Smooth muscle cell (in vitro differentiated cells): Measurements from ENCODE around the gene DDX55. TPM values are rescaled to one million over a fixed set of nuclear protein-coding genes. Genes with fewer than 3 reads are reported as not detected.

Source experiments
- DNase-seq: peaks from one replicate; lab custom pipeline; 2025; ENCODE audit not compliant: unreplicated experiment; lab: John Stamatoyannopoulos, UW
- H2AFZ ChIP-seq: fragments of 200-600 bp; sonication (generic); 2 replicates; pipeline ENCODE4 v1.6.0; 2016; ENCODE audit warnings: antibody characterized with exemption, low read depth, mild to moderate bottlenecking
- H3F3A ChIP-seq: fragments of 200-600 bp; sonication (generic); 2 replicates; pipeline ENCODE4 v1.6.0; 2017; ENCODE audit warnings: antibody characterized with exemption, low read depth
- H3K27ac ChIP-seq: fragments of 200-600 bp; sonication (generic); 2 replicates; pipeline ENCODE4 v1.5.1; 2016; ENCODE audit warnings: low read depth, mild to moderate bottlenecking
- H3K27me3 ChIP-seq: fragments of 200-600 bp; sonication (generic); 2 replicates; pipeline ENCODE4 v1.6.1; 2016; ENCODE audit warnings: low read depth, mild to moderate bottlenecking
- H3K36me3 ChIP-seq: fragments of 200-600 bp; sonication (generic); 2 replicates; pipeline ENCODE4 v1.5.1; 2016; ENCODE audit warnings: low read depth
- H3K4me1 ChIP-seq: fragments of 200-600 bp; sonication (generic); 2 replicates; pipeline ENCODE4 v1.5.1; 2016; ENCODE audit warnings: low read depth
- H3K4me2 ChIP-seq: fragments of 200-600 bp; sonication (generic); 2 replicates; pipeline ENCODE4 v1.6.0; 2016; ENCODE audit warnings: mild to moderate bottlenecking
- H3K4me3 ChIP-seq: fragments of 200-600 bp; sonication (generic); 2 replicates; pipeline ENCODE4 v1.5.1; 2016; ENCODE audit warnings: mild to moderate bottlenecking
- H3K79me2 ChIP-seq: fragments of 200-600 bp; sonication (generic); 2 replicates; pipeline ENCODE4 v1.6.0; 2016; ENCODE audit warnings: low read depth, mild to moderate bottlenecking
- H3K9ac ChIP-seq: fragments of 200-600 bp; sonication (generic); 2 replicates; pipeline ENCODE4 v1.6.0; 2016; ENCODE audit warnings: low read depth
- H3K9me3 ChIP-seq: fragments of 200-600 bp; sonication (generic); replicated peaks from 2 replicates; pipeline ENCODE4 v1.5.1; 2016; ENCODE audit warnings: low read depth
- H4K20me1 ChIP-seq: fragments of 200-600 bp; sonication (generic); 2 replicates; pipeline ENCODE4 v1.6.0; 2016; ENCODE audit warnings: low read depth
- WGBS: methylation state at CpG from one replicate; pipeline ENCODE4 v1.1.7; 2016; ENCODE audit warnings: low lambda C conversion rate; 5-methylcytosine and 5-hydroxymethylcytosine counted together
- polyA plus RNA-seq: library from polyadenylated mRNA; unstranded; fragments of >200 nt; fragmentation: Nextera tagmentation; extraction: Ambion mirVana; gene quantifications from 2 replicates; pipeline ENCODE4 v1.2.1, GENCODE V29; 2016
- total RNA-seq: library from RNA; depleted of rRNA; stranded (reverse); fragments of >200 nt; gene quantifications from 2 replicates; pipeline ENCODE4 v1.2.3, GENCODE V29; 2014
- TF ChIP-seq, protein P1 (sequence below): fragments of 200-600 bp; sonication (generic); IDR thresholded peaks from 2 replicates; pipeline ENCODE4 v1.5.1; 2017; ENCODE audit warnings: borderline replicate concordance, mild to moderate bottlenecking, antibody characterized with exemption; ENCODE audit not compliant: insufficient read depth, poor library complexity, severe bottlenecking

DDX55 gene
- total and polyA plus RNA-seq, 2 experiments from 2014 or later = 14.5 to 14.7 TPM

DNA sequence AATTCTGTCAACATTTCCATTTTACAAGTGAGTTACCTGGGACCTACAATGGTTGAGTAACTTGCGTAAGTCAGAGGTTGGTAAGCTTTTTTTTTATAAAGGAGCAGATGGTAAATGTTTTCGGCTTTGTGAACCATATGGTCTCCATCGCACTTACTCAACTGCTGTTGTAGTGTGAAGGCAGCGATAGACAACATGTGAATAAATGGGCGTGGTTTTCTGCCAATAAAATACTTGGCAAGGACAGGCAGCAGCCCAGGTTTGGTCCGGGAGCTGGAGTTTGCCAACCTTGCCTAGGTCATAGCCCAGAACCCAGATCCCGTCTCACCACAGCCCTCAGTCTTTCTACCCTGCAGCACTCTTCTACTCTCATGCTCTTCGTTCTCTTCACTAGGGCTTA lies 6.3 kb downstream of the DDX55 start:
- Histone ChIP-seq H4K20me1 (no peaks in the 10 kb centered on the region), H3K9ac (no peak overlapping the region), H2AFZ (no peak overlapping the region), H3K4me2 (no peak overlapping the region), H3K27ac (no peak overlapping the region), H3K27me3 (no peaks in the 10 kb centered on the region), H3K79me2 (peaks cover 42% of the 10 kb centered on the region), H3F3A (no peaks in the 10 kb centered on the region), H3K4me3 (no peak overlapping the region), H3K9me3 (no peaks in the 10 kb centered on the region), H3K4me1 (no peaks in the 10 kb centered on the region), H3K36me3 (peaks cover 26% of the 10 kb centered on the region)
- 95% methylated on average over 8 of the region's 8 CpGs for WGBS
- TF ChIP-seq, protein P1, sequence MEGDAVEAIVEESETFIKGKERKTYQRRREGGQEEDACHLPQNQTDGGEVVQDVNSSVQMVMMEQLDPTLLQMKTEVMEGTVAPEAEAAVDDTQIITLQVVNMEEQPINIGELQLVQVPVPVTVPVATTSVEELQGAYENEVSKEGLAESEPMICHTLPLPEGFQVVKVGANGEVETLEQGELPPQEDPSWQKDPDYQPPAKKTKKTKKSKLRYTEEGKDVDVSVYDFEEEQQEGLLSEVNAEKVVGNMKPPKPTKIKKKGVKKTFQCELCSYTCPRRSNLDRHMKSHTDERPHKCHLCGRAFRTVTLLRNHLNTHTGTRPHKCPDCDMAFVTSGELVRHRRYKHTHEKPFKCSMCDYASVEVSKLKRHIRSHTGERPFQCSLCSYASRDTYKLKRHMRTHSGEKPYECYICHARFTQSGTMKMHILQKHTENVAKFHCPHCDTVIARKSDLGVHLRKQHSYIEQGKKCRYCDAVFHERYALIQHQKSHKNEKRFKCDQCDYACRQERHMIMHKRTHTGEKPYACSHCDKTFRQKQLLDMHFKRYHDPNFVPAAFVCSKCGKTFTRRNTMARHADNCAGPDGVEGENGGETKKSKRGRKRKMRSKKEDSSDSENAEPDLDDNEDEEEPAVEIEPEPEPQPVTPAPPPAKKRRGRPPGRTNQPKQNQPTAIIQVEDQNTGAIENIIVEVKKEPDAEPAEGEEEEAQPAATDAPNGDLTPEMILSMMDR = no peak
- no peak for DNase-seq

DNA sequence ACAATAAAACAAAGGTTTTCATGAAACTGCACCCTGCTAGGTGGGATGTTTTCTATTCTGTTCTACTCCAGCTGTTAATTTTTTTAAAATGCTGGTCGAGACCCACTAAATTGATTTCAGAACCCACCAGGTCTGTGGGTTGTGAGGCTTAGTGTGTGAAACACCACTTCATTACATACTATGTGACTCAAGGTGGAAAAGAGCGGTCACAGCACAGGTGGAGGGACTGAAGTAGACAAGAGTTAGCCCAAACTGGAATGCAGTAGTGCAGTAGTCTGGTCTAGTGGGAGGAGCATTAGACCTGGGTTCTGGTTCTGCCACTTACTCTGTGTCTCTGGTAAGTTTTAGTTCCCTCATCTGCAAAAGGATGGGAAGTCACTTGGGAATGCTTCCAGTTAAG lies 12.2 kb downstream of the DDX55 start:
- no peaks in the 10 kb centered on the region for H3K4me1 ChIP-seq
- no peaks in the 10 kb centered on the region for H3K9me3 ChIP-seq
- no peaks in the 10 kb centered on the region for H4K20me1 ChIP-seq
- H3K4me3 ChIP-seq = no peak overlapping the region
- no peak overlapping the region for H3K9ac ChIP-seq
- WGBS = 100% methylated on average over 2 of the region's 2 CpGs
- peaks cover 21% of the 10 kb centered on the region for H3K36me3 ChIP-seq
- no peak overlapping the region for H3K4me2 ChIP-seq
- TF ChIP-seq, protein P1 = no peak
- DNase-seq = no peak
- peaks cover 6% of the 10 kb centered on the region for H3K79me2 ChIP-seq
- H3K27me3 ChIP-seq = no peaks in the 10 kb centered on the region
- no peak overlapping the region for H2AFZ ChIP-seq
- no peaks in the 10 kb centered on the region for H3F3A ChIP-seq
- H3K27ac ChIP-seq = no peak overlapping the region

DNA sequence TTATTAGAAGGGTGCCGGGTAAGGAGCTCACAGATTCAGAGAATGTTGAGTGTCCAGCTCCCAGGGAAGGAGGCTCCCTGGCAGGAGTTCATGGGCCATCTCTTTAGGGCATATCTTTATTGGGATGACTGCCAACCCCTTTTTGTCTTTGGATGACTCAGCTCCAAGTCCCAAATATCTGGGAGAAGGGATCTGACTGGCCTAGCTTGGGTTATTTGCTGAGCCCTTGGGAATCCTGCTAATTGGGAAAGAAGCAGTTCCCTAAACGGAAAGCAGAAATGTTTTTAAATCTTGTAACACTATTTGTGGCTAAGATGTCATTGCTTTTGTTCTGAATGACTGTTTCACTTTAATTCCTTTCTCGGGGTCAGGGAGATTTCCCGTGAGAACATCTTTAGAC lies 12.6 kb downstream of the DDX55 start:
- H3F3A ChIP-seq = no peaks in the 10 kb centered on the region
- H3K9me3 ChIP-seq = no peaks in the 10 kb centered on the region
- H3K27ac ChIP-seq = no peak overlapping the region
- H3K79me2 ChIP-seq = peaks cover 6% of the 10 kb centered on the region
- H2AFZ ChIP-seq = no peak overlapping the region
- no peak overlapping the region for H3K4me2 ChIP-seq
- H3K36me3 ChIP-seq = peaks cover 23% of the 10 kb centered on the region
- TF ChIP-seq, protein P1 = no peak
- no peak for DNase-seq
- no peaks in the 10 kb centered on the region for H3K4me1 ChIP-seq
- H3K4me3 ChIP-seq = no peak overlapping the region
- H4K20me1 ChIP-seq = no peaks in the 10 kb centered on the region
- H3K9ac ChIP-seq = no peak overlapping the region
- WGBS = 59% methylated on average over 4 of the region's 4 CpGs
- H3K27me3 ChIP-seq = no peaks in the 10 kb centered on the region

DNA sequence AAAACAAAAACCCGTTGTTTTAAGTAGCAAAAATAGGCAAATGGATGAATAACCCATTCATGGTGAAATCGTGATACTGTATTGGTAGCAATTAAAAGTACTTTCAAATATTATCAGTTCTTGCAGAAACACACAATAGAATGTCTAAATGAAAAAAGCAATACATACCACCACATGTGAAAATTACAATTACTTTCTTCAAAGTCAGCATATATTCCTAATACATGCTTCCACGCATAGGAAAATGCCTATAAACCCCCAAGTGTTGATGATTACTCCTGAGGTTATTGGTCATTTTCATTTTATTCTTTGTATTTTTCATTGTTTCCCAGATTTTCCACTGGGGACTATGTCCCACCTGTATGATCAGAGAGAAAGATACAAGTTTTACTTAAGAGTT lies 15.2 kb downstream of the DDX55 start:
- no peak overlapping the region for H2AFZ ChIP-seq
- WGBS = 93% methylated on average over 3 of the region's 3 CpGs
- no peaks in the 10 kb centered on the region for H3K4me1 ChIP-seq

More for the DNA sequence above, 15.2 kb downstream of the DDX55 start:
- H3K27ac ChIP-seq = no peak overlapping the region
- H3F3A ChIP-seq = peaks cover 7% of the 10 kb centered on the region
- no peak for DNase-seq
- H3K4me2 ChIP-seq = no peak overlapping the region
- H3K9me3 ChIP-seq = no peaks in the 10 kb centered on the region
- TF ChIP-seq, protein P1 = no peak
- H3K36me3 ChIP-seq = peaks cover 29% of the 10 kb centered on the region
- H3K4me3 ChIP-seq = no peak overlapping the region
- H4K20me1 ChIP-seq = no peaks in the 10 kb centered on the region
- no peaks in the 10 kb centered on the region for H3K27me3 ChIP-seq
- no peak overlapping the region for H3K9ac ChIP-seq
- no peaks in the 10 kb centered on the region for H3K79me2 ChIP-seq
